Lower lobe of right lung (tissue), 2 donors: ENCODE data around the gene MRPL33. TPM values are rescaled to one million over a fixed set of nuclear protein-coding genes. Genes with fewer than 3 reads are reported as not detected.

Experiments used
- ATAC-seq, 2 donors: fragments of 200-7000 bp; cut with Tn5 transposase; one replicate each; pipeline ENCODE4 v1.9.1; 2020 to 2022; ENCODE audit warnings: mild to moderate bottlenecking in 2 of 2, moderate library complexity in 2 of 2
- DNase-seq: peaks from one replicate; pipeline ENCODE4 v3.0.0-alpha.2; 2020
- H3K27ac ChIP-seq: fragments of 200-600 bp; one replicate; pipeline ENCODE4 v1.8.0; 2022
- H3K27me3 ChIP-seq: fragments of 200-600 bp; one replicate; pipeline ENCODE4 v1.8.0; 2022; ENCODE audit warnings: low read depth
- H3K36me3 ChIP-seq: fragments of 200-600 bp; one replicate; pipeline ENCODE4 v1.8.0; 2022; ENCODE audit warnings: mild to moderate bottlenecking
- H3K4me1 ChIP-seq: fragments of 200-600 bp; one replicate; pipeline ENCODE4 v1.8.0; 2022
- H3K4me3 ChIP-seq: fragments of 200-600 bp; one replicate; pipeline ENCODE4 v1.8.0; 2022; ENCODE audit warnings: mild to moderate bottlenecking
- H3K9me3 ChIP-seq: fragments of 200-600 bp; one replicate; pipeline ENCODE4 v1.8.0; 2022
- intact Hi-C: fragments of 100-400 bp; cut with DNase I; formaldehyde crosslinking; loops from one replicate; pipeline ENCODE4 v1.11.0; 2022
- total RNA-seq: library from RNA; stranded (reverse); fragmentation: NEBNext Ultra II Directional; extraction: Animal tissue kit (Norgen Biotek cat#: 25700); gene quantifications from one replicate; pipeline ENCODE4 v1.2.1, GENCODE V29; 2021
- TF ChIP-seq, protein P1 (sequence below): fragments of 200-600 bp; IDR thresholded peaks from one replicate; pipeline ENCODE4 v1.8.0; 2022; ENCODE audit warnings: antibody characterized with exemption, mild to moderate bottlenecking
- donor health status: DM: no; HTN: yes; CAD: no; lungs with severe emphysema.

MRPL33 gene
- total RNA-seq, 1 donor from 2014 or later = 93.3 TPM

DNA sequence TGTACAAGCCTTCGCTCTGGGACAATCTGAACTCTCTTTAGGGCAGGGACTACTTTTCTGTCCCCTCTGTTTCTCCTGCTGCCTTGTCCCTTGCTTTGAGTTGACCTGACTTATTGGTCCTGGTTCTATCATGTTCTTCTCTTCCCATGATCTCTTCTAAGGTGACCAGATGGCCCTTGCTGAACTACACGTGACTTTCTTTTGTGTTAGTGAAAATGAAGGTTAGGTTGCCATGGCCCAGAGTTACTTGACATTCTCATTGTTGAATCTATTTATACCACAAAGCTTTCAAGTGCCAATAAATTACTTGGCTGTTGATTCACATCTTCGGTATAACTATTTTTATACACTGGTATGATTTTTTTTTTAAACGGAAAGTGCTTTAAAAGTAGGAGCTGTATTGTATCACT, 24.4 kb downstream of the MRPL33 start:
- peak in 1 of 2 donors; percentile 24 for ATAC-seq
- H3K4me1 ChIP-seq = peaks cover 36% of the 10 kb centered on the region

DNA sequence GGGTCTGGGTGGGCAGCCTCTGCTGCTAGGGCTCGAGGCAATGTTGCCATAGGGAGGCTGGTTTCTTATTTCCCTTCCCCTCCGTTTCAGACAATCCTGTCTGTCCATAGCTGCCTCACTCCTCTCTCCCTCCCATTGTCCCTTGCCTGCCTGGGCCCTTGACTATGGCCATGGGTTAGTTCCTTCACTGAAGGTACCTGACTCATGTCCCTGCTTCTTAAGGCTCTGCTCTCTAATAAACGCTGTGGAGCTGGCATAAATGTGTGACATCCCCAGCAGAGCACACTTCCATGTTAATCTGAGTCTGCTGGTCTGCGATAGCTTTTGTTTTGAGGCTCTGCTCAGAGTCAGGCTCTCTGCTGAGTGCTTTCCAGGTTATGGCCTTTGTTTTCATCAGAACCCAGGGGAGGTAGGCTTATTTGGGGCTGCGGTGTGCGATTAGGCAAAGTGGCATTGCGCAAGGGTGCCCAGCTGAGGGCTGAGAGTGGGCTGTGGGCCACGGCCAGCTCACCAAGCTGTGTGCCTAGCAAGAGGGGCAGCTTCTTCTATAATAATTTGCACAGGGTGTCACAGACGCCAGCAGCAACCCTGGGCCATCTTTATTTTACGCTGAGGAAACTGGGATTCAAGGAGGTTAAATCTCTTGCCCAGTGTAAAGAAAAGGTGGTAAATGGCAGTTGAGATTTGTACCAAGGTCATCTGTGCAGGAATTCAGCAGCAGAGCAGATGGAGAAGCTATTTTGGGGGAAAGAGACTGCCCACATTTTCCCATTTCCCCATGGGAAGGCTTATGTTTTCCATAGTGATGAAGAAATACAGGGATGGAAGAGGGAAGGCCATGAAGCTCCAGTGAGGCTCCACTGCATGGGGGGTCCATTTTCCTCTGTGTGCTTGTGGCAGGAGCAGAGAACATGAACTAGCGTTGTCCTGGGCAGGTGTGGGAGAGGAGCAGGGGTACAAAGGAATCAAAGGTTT, 25.6 kb downstream of the MRPL33 start:
- TF ChIP-seq, protein P1, sequence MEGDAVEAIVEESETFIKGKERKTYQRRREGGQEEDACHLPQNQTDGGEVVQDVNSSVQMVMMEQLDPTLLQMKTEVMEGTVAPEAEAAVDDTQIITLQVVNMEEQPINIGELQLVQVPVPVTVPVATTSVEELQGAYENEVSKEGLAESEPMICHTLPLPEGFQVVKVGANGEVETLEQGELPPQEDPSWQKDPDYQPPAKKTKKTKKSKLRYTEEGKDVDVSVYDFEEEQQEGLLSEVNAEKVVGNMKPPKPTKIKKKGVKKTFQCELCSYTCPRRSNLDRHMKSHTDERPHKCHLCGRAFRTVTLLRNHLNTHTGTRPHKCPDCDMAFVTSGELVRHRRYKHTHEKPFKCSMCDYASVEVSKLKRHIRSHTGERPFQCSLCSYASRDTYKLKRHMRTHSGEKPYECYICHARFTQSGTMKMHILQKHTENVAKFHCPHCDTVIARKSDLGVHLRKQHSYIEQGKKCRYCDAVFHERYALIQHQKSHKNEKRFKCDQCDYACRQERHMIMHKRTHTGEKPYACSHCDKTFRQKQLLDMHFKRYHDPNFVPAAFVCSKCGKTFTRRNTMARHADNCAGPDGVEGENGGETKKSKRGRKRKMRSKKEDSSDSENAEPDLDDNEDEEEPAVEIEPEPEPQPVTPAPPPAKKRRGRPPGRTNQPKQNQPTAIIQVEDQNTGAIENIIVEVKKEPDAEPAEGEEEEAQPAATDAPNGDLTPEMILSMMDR = no peak
- intact Hi-C loops = no loop called here

More for the DNA sequence above, 24.4 kb downstream of the MRPL33 start:
- Histone ChIP-seq H3K27me3 (no peaks in the 10 kb centered on the region), H3K9me3 (no peaks in the 10 kb centered on the region), H3K36me3 (no peaks in the 10 kb centered on the region), H3K4me3 (no peak overlapping the region), H3K27ac (peak overlapping the region; percentile 43)
- intact Hi-C loops = no loop called here
- TF ChIP-seq, protein P1 = no peak
- no peak for DNase-seq

DNA sequence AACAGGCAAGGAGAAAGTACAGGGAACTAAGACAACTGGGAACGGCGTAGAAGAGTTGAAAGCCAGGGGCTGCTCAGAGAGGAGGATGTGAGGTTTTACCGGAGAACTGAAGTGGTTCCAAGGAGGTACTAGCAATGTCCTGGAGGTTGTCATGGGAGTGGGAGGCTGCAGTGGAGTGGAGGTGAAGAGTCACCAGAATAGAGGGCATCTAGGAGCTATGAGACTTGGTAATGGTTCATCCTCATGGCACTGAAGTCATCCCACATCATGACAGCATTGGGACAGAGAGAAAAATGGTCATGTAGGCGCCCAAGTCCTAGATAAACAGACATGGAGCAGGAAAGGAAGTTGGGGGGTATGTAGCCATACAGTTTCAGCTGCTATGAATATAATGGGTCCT, 26.3 kb downstream of the MRPL33 start:
- intact Hi-C loops = no loop called here
- H3K36me3 ChIP-seq = no peaks in the 10 kb centered on the region

More for the DNA sequence above, 25.6 kb downstream of the MRPL33 start:
- Histone ChIP-seq H3K9me3 (no peaks in the 10 kb centered on the region), H3K27ac (peak overlapping the region; percentile 43), H3K4me3 (no peak overlapping the region), H3K27me3 (no peaks in the 10 kb centered on the region), H3K36me3 (no peaks in the 10 kb centered on the region), H3K4me1 (peaks cover 36% of the 10 kb centered on the region)
- ATAC-seq (no peak), DNase-seq (no peak)

DNA sequence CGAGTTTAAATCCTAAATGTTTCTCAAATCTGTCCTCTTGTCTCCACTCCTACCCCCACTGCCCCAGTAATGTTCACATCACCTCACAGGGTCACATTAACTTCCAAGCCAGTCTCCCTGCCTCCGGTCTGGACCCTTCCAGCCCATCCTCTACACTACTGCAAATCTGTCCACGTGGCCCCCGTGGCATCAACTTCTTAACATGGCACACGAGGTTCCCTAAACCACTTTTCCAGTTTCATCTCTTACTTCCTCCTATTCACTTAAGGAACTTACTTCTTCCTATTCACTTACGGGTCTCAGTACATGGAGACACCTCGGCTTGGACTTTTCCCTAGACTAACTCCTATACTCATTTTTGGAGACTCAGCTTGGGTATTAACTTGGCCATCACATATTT, 27.0 kb downstream of the MRPL33 start:
- H3K27ac ChIP-seq = peak overlapping the region; percentile 62

More for the DNA sequence above, 26.3 kb downstream of the MRPL33 start:
- peaks cover 36% of the 10 kb centered on the region for H3K4me1 ChIP-seq
- no peaks in the 10 kb centered on the region for H3K27me3 ChIP-seq
- DNase-seq (no peak), ATAC-seq (no peak)
- no peak overlapping the region for H3K4me3 ChIP-seq
- no peak overlapping the region for H3K27ac ChIP-seq
- TF ChIP-seq, protein P1 = no peak
- no peaks in the 10 kb centered on the region for H3K9me3 ChIP-seq

DNA sequence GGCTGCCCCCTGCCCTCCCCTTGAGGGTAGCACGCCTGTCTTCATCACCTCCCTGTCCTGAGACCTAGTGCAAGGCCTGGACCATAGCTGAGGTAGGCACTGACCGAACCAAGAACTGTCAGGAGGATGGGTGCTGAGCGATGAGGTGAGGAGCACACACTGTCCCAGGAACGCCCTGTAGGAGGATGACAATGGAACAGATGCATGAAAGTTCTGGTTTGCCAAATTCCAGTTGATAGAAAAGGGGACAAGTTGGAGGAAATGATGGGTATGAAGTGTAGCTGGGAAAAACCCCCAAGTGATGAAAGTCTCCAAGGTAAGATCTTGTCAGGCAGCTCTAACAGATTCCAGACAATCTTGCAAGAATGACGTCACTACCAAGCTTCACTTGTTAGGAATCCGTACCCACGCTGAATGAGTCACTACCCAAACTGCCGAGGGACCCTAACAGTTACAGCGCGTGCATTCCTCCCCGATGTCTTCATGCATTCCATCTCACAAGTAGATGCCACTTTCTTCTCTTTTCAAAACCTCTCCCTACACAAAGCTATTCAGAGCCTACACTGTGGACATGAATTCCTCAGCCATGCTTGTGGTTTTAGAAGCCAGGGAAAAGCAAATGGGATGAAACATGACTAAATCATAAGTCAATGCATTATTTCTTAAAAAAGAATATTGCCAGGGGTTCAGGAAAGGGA, 27.6 kb downstream of the MRPL33 start:
- Histone ChIP-seq H3K4me3 (no peak overlapping the region), H3K36me3 (no peaks in the 10 kb centered on the region), H3K27ac (peak overlapping the region; percentile 70), H3K4me1 (peaks cover 36% of the 10 kb centered on the region), H3K27me3 (no peaks in the 10 kb centered on the region), H3K9me3 (no peaks in the 10 kb centered on the region)
- intact Hi-C loops = no loop called here
- TF ChIP-seq, protein P1 = no peak
- peak; percentile 54 for DNase-seq
- peak; percentile 85 to 90 for ATAC-seq

More for the DNA sequence above, 27.0 kb downstream of the MRPL33 start:
- peaks cover 36% of the 10 kb centered on the region for H3K4me1 ChIP-seq
- DNase-seq (peak; percentile 49), ATAC-seq (no peak)
- no peak overlapping the region for H3K4me3 ChIP-seq
- H3K27me3 ChIP-seq = no peaks in the 10 kb centered on the region
- intact Hi-C loops = no loop called here
- H3K9me3 ChIP-seq = no peaks in the 10 kb centered on the region
- TF ChIP-seq, protein P1 = no peak
- no peaks in the 10 kb centered on the region for H3K36me3 ChIP-seq
